Neural cell (in vitro differentiated cells): ENCODE results near the gene PUS7. TPM values are rescaled to one million over a fixed set of nuclear protein-coding genes. Genes with fewer than 3 reads are reported as not detected.

Experiments used
- H2AFZ ChIP-seq: fragments of 200-600, 300-800 bp; sonication (generic), shearing (Covaris generic); 2 replicates; pipeline ENCODE4 v1.6.0; 2014; ENCODE audit warnings: low read depth, mild to moderate bottlenecking, antibody characterized with exemption, low read length, moderate library complexity
- H3F3A ChIP-seq: fragments of 200-600 bp; shearing (Covaris generic); 2 replicates; pipeline ENCODE4 v1.6.1; 2016; ENCODE audit warnings: mild to moderate bottlenecking, moderate library complexity, mixed read lengths, antibody characterized with exemption, low read length; ENCODE audit not compliant: insufficient read depth, poor library complexity, severe bottlenecking
- H3K27ac ChIP-seq: fragments of 200-600, 300-800 bp; sonication (generic), shearing (Covaris generic); 2 replicates; pipeline ENCODE4 v1.5.1; 2014; ENCODE audit warnings: mild to moderate bottlenecking, low read length, moderate library complexity
- H3K27me3 ChIP-seq: fragments of 300-800, 200-600 bp; sonication (generic), shearing (Covaris generic); 2 replicates; pipeline ENCODE4 v1.6.0; 2014; ENCODE audit warnings: mild to moderate bottlenecking, low read depth, low read length, moderate library complexity; ENCODE audit not compliant: insufficient read depth
- H3K36me3 ChIP-seq: fragments of 300-800, 200-600 bp; sonication (generic), shearing (Covaris generic); 2 replicates; pipeline ENCODE4 v1.5.1; 2014; ENCODE audit warnings: mild to moderate bottlenecking, antibody characterized with exemption, low read length, moderate library complexity; ENCODE audit not compliant: insufficient read depth
- H3K4me2 ChIP-seq: fragments of 300-800, 200-600 bp; sonication (generic), shearing (Covaris generic); 2 replicates; pipeline ENCODE4 v1.6.0; 2014; ENCODE audit warnings: mild to moderate bottlenecking, low read length
- H3K4me3 ChIP-seq: fragments of 300-800, 200-600 bp; sonication (generic), shearing (Covaris generic); 2 replicates; pipeline ENCODE4 v1.5.1; 2014; ENCODE audit warnings: mild to moderate bottlenecking, low read length, moderate library complexity
- H3K79me2 ChIP-seq: fragments of 200-600 bp; shearing (Covaris generic); replicated peaks from 2 replicates; pipeline ENCODE4 v1.6.0; 2014; ENCODE audit warnings: mild to moderate bottlenecking, low read length, moderate library complexity; ENCODE audit not compliant: insufficient read depth
- H3K9ac ChIP-seq: fragments of 300-800, 200-600 bp; sonication (generic), shearing (Covaris generic); 2 replicates; pipeline ENCODE4 v1.6.1; 2016; ENCODE audit warnings: mild to moderate bottlenecking, low read length, mixed read lengths
- H3K9me2 ChIP-seq: fragments of 200-600 bp; shearing (Covaris generic); 2 replicates; pipeline ENCODE4 v1.6.1; 2016; ENCODE audit warnings: mild to moderate bottlenecking, low read length, mixed read lengths; ENCODE audit not compliant: insufficient read depth
- H3K9me3 ChIP-seq: fragments of 200-600, 300-800 bp; sonication (generic), shearing (Covaris generic); 2 replicates; pipeline ENCODE4 v1.6.1; 2016; ENCODE audit warnings: mild to moderate bottlenecking, mixed run types, low read length, moderate library complexity, mixed read lengths
- H4K20me1 ChIP-seq: fragments of 200-600 bp; shearing (Covaris generic); 2 replicates; pipeline ENCODE4 v1.6.1; 2016; ENCODE audit warnings: mild to moderate bottlenecking, mixed run types; ENCODE audit not compliant: insufficient read depth
- CTCF ChIP-seq: fragments of 450-650 bp; IDR thresholded peaks from 2 replicates; pipeline ENCODE4 v1.5.1; 2014; ENCODE audit warnings: antibody characterized with exemption, mild to moderate bottlenecking, moderate library complexity; ENCODE audit not compliant: poor library complexity, severe bottlenecking
- EP300 ChIP-seq: fragments of 450-650 bp; conservative IDR thresholded peaks from 2 replicates; pipeline ENCODE4 v1.6.1; 2014; ENCODE audit warnings: antibody characterized with exemption, mild to moderate bottlenecking, moderate library complexity; ENCODE audit not compliant: poor library complexity, severe bottlenecking
- EZH2 ChIP-seq: fragments of 200-600, 300-800 bp; shearing (Covaris generic), sonication (generic); IDR thresholded peaks from 2 replicates; pipeline ENCODE4 v1.6.1; 2014; ENCODE audit warnings: antibody characterized with exemption, low read length, borderline replicate concordance, mild to moderate bottlenecking; ENCODE audit not compliant: insufficient read depth, poor library complexity, severe bottlenecking
- MXI1 ChIP-seq: fragments of 450-650 bp; conservative IDR thresholded peaks from 2 replicates; pipeline ENCODE4 v1.6.1; 2014; ENCODE audit warnings: antibody characterized with exemption, mild to moderate bottlenecking; ENCODE audit not compliant: poor library complexity, severe bottlenecking
- POLR2AphosphoS5 ChIP-seq: IDR thresholded peaks from 2 replicates; pipeline ENCODE4 v1.6.1; 2012
- RAD21 ChIP-seq: fragments of 450-650 bp; conservative IDR thresholded peaks from 2 replicates; pipeline ENCODE4 v1.6.1; 2014; ENCODE audit warnings: antibody characterized with exemption, mild to moderate bottlenecking, moderate library complexity
- SMC3 ChIP-seq: fragments of 450-650 bp; conservative IDR thresholded peaks from 2 replicates; pipeline ENCODE4 v1.6.1; 2014; ENCODE audit warnings: antibody characterized with exemption, mild to moderate bottlenecking, moderate library complexity; ENCODE audit not compliant: poor library complexity
- TAF1 ChIP-seq: IDR thresholded peaks from 2 replicates; pipeline ENCODE4 v1.6.1; 2012; ENCODE audit warnings: low read depth
- polyA plus RNA-seq: library from polyadenylated mRNA; depleted of rRNA; stranded (reverse); fragments of >200 nt; gene quantifications from 2 replicates; pipeline ENCODE4 v1.2.3, GENCODE V29; 2014
- TF ChIP-seq, protein P1 (sequence below): IDR thresholded peaks from 2 replicates; pipeline ENCODE4 v1.6.1; 2012; ENCODE audit warnings: borderline replicate concordance

PUS7 gene
- polyA plus RNA-seq, 1 donor from 2014 or later: 7.5 TPM

- Histone ChIP-seq H3K9ac (no peak overlapping the region), H3K36me3 (peaks cover 4% of the 10 kb centered on the region), H4K20me1 (no peaks in the 10 kb centered on the region), H3K27ac (no peak overlapping the region), H3F3A (no peaks in the 10 kb centered on the region), H3K79me2 (no peaks in the 10 kb centered on the region), H3K9me3 (no peaks in the 10 kb centered on the region), H3K4me3 (no peak overlapping the region), H3K9me2 (no peaks in the 10 kb centered on the region), H2AFZ (no peak overlapping the region), H3K27me3 (no peaks in the 10 kb centered on the region), H3K4me2 (no peak overlapping the region)
- TF ChIP-seq RAD21 (no peak), SMC3 (no peak), CTCF (no peak), POLR2AphosphoS5 (no peak), EZH2 (no peak), EP300 (no peak), TAF1 (no peak), MXI1 (no peak)
- TF ChIP-seq, protein P1, sequence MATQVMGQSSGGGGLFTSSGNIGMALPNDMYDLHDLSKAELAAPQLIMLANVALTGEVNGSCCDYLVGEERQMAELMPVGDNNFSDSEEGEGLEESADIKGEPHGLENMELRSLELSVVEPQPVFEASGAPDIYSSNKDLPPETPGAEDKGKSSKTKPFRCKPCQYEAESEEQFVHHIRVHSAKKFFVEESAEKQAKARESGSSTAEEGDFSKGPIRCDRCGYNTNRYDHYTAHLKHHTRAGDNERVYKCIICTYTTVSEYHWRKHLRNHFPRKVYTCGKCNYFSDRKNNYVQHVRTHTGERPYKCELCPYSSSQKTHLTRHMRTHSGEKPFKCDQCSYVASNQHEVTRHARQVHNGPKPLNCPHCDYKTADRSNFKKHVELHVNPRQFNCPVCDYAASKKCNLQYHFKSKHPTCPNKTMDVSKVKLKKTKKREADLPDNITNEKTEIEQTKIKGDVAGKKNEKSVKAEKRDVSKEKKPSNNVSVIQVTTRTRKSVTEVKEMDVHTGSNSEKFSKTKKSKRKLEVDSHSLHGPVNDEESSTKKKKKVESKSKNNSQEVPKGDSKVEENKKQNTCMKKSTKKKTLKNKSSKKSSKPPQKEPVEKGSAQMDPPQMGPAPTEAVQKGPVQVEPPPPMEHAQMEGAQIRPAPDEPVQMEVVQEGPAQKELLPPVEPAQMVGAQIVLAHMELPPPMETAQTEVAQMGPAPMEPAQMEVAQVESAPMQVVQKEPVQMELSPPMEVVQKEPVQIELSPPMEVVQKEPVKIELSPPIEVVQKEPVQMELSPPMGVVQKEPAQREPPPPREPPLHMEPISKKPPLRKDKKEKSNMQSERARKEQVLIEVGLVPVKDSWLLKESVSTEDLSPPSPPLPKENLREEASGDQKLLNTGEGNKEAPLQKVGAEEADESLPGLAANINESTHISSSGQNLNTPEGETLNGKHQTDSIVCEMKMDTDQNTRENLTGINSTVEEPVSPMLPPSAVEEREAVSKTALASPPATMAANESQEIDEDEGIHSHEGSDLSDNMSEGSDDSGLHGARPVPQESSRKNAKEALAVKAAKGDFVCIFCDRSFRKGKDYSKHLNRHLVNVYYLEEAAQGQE: no peak
Observed at GRCh38 chr7:105461518-105461917, 60.6 kb downstream of the PUS7 start.

- H3K9me2 ChIP-seq: no peaks in the 10 kb centered on the region
- H2AFZ ChIP-seq: no peak overlapping the region
- peak overlapping the region; percentile 9 for H3K9ac ChIP-seq
- no peak overlapping the region for H3K4me2 ChIP-seq
- no peak overlapping the region for H3K4me3 ChIP-seq
- no peaks in the 10 kb centered on the region for H3K27me3 ChIP-seq
- no peaks in the 10 kb centered on the region for H4K20me1 ChIP-seq
- TF ChIP-seq MXI1 (no peak), SMC3 (no peak), RAD21 (no peak), POLR2AphosphoS5 (no peak), EP300 (no peak), TAF1 (no peak), CTCF (no peak), EZH2 (no peak)
- TF ChIP-seq, protein P1: no peak
- H3K36me3 ChIP-seq: peaks cover 4% of the 10 kb centered on the region
- no peaks in the 10 kb centered on the region for H3F3A ChIP-seq
- H3K9me3 ChIP-seq: no peaks in the 10 kb centered on the region
- peak overlapping the region; percentile 25 for H3K27ac ChIP-seq
- H3K79me2 ChIP-seq: no peaks in the 10 kb centered on the region
Observed at GRCh38 chr7:105457619-105458225, 64.3 kb downstream of the PUS7 start.
